PC-3 (cell line): ENCODE measurements around the gene N4BP2L1. TPM values are rescaled to one million over a fixed set of nuclear protein-coding genes. Genes with fewer than 3 reads are reported as not detected.

Source experiments
- total RNA-seq: library from RNA; depleted of rRNA; stranded (reverse); fragments of >200 nt; gene quantifications from 2 replicates; pipeline ENCODE4 v1.2.3, GENCODE V29; 2014; rRNA removed

N4BP2L1 gene
- total RNA-seq, 1 experiment from 2014 or later, result 0.15 TPM

Other genes starting within 250 kb of the N4BP2L1 start
- gene ZAR1L, start 112.8 kb downstream of the N4BP2L1 start, total RNA-seq, result not detected in 2 replicates
- 9.1 and 16.8 TPM in 2 replicates for gene BRCA2, start 112.6 kb downstream of the N4BP2L1 start, total RNA-seq
- gene N4BP2L2, start 110.7 kb upstream of the N4BP2L1 start, total RNA-seq, result 31.7 and 51.4 TPM in 2 replicates
- gene PDS5B, start 158.3 kb upstream of the N4BP2L1 start, total RNA-seq, result 19.5 and 20.3 TPM in 2 replicates